Trophoblast cell (in vitro differentiated cells and primary cell): ENCODE results near the gene ALS2CL.

Source experiments
- DNase-seq, 2 donors: peaks; one replicate each; pipeline ENCODE4 v3.0.0-alpha.2; 2016
- H2AFZ ChIP-seq: 2 replicates; pipeline ENCODE4 v1.6.1; 2013; ENCODE audit warnings: low read length, moderate library complexity, mild to moderate bottlenecking; ENCODE audit not compliant: insufficient read depth, poor library complexity
- H2AK5ac ChIP-seq: 2 replicates; pipeline ENCODE4 v1.6.1; 2013; ENCODE audit warnings: mild to moderate bottlenecking, low read length
- H2BK120ac ChIP-seq: 2 replicates; pipeline ENCODE4 v1.6.1; 2013; ENCODE audit warnings: low read length, mild to moderate bottlenecking, moderate library complexity; ENCODE audit not compliant: insufficient read depth, poor library complexity
- H2BK12ac ChIP-seq: 2 replicates; pipeline ENCODE4 v1.6.1; 2013; ENCODE audit warnings: mild to moderate bottlenecking, low read length, moderate library complexity
- H2BK5ac ChIP-seq: 2 replicates; pipeline ENCODE4 v1.6.1; 2013; ENCODE audit warnings: low read length, low read depth, moderate library complexity, mild to moderate bottlenecking; ENCODE audit not compliant: poor library complexity
- H3K14ac ChIP-seq: 2 replicates; pipeline ENCODE4 v1.6.1; 2013; ENCODE audit warnings: mild to moderate bottlenecking, low read length
- H3K18ac ChIP-seq: 2 replicates; pipeline ENCODE4 v1.6.1; 2013; ENCODE audit warnings: mild to moderate bottlenecking, low read length
- H3K23ac ChIP-seq: 2 replicates; pipeline ENCODE4 v1.6.1; 2013; ENCODE audit warnings: low read length
- H3K27ac ChIP-seq: 2 replicates; pipeline ENCODE4 v1.5.1; 2013; ENCODE audit warnings: low read depth, mild to moderate bottlenecking, inconsistent platforms, low read length, moderate library complexity
- H3K27me3 ChIP-seq: 2 replicates; pipeline ENCODE4 v1.6.1; 2013; ENCODE audit warnings: inconsistent platforms, mild to moderate bottlenecking, low read length, moderate library complexity; ENCODE audit not compliant: insufficient read depth
- H3K36me3 ChIP-seq, 2 experiments: 1 replicate in 1 of 2; 2 replicates in 1 of 2; pipeline ENCODE4 v1.6.1; 2013; ENCODE audit warnings: low read length in 2 of 2, mild to moderate bottlenecking in 2 of 2, moderate library complexity in 1 of 2; ENCODE audit not compliant: insufficient read depth in 2 of 2, control insufficient read depth in 1 of 2
- H3K4ac ChIP-seq: 2 replicates; pipeline ENCODE4 v1.6.1; 2013; ENCODE audit warnings: low read depth, mild to moderate bottlenecking, low read length, moderate library complexity
- H3K4me1 ChIP-seq, 2 experiments: 1 replicate in 1 of 2; 2 replicates in 1 of 2; pipeline ENCODE4 v1.6.1; 2013; ENCODE audit warnings: low read length in 2 of 2, mild to moderate bottlenecking in 2 of 2, moderate library complexity in 1 of 2; ENCODE audit not compliant: insufficient read depth in 2 of 2, control insufficient read depth in 1 of 2
- H3K4me2 ChIP-seq: 2 replicates; pipeline ENCODE4 v1.6.1; 2013; ENCODE audit warnings: inconsistent platforms, mild to moderate bottlenecking, low read length, moderate library complexity
- H3K4me3 ChIP-seq: 2 replicates; pipeline ENCODE4 v1.5.1; 2013; ENCODE audit warnings: mild to moderate bottlenecking, low read depth, low read length, inconsistent platforms
- H3K79me1 ChIP-seq: one replicate; pipeline ENCODE4 v1.6.1; 2013; ENCODE audit warnings: low read length
- H3K79me2 ChIP-seq: 2 replicates; pipeline ENCODE4 v1.6.1; 2013; ENCODE audit warnings: low read length, mild to moderate bottlenecking; ENCODE audit not compliant: control insufficient read depth, insufficient read depth, poor library complexity
- H3K9ac ChIP-seq: 2 replicates; pipeline ENCODE4 v1.6.1; 2013; ENCODE audit warnings: mild to moderate bottlenecking, low read length
- H3K9me3 ChIP-seq: 2 replicates; pipeline ENCODE4 v1.6.1; 2013; ENCODE audit warnings: low read depth, mild to moderate bottlenecking, control low read depth, inconsistent platforms, low read length; ENCODE audit not compliant: insufficient read depth
- H4K12ac ChIP-seq: 2 replicates; pipeline ENCODE4 v1.6.1; 2013; ENCODE audit warnings: low read depth, mild to moderate bottlenecking, low read length, moderate library complexity
- H4K8ac ChIP-seq: 2 replicates; pipeline ENCODE4 v1.6.1; 2013; ENCODE audit warnings: low read depth, mild to moderate bottlenecking, low read length, moderate library complexity
- H4K91ac ChIP-seq: one replicate; pipeline ENCODE4 v1.6.1; 2013; ENCODE audit warnings: low read depth, mild to moderate bottlenecking, low read length, moderate library complexity
- WGBS: extraction: QIAGEN DNeasy Blood & Tissue Kit; methylation state at CpG from one replicate; pipeline ENCODE4 v1.1.7; 2013; ENCODE audit warnings: missing lambda C conversion rate; ENCODE audit not compliant: insufficient read length, insufficient coverage; ENCODE audit errors: extremely low coverage; 5-methylcytosine and 5-hydroxymethylcytosine counted together

Gene ALS2CL

DNA sequence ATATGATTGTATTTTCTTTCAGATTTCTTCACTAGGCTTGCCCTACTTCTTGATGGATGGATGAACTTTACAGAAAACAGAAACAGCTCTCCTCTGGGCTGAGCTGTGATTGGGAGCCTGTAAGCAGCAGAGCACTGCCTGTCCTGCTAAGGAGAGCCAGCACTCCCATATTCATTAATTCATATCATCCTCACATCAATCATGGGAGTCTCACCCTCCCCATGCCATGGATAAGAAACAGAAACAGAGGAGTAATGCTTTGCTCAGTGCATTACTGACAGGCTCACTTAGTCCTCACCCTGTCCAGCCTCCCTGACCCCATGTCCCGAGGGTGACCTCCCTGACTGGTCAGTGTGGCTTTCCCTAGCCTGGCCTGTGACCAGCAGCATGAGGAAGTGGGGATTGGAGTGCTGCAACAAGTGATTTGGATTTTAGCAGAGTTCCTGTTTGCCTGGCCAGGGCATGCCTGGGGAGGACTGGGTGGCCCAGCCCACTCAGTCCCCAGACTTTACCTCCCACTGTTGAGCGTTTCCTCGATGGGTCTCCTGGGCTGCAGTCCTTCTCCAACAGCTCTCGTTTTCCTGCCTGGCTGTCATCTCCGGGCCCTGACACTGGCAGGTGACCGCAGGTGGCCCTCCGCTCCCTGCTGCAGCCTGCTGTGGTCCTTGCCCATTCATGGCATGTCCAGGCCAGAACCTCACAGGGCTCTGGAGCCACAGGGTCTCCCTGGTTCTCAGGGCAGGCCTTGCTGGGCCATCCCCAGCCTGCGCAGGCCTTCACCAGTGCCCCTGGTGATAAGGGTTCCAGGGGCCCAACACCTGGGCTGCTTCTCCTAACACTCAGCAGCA lies 6.4 kb upstream of the ALS2CL start:
- Histone ChIP-seq H3K4me3 (no peak overlapping the region), H3K9me3 (no peaks in the 10 kb centered on the region), H3K36me3 (no peaks in the 10 kb centered on the region), H3K18ac (no peak overlapping the region), H3K14ac (no peak overlapping the region), H3K4me2 (no peak overlapping the region), H3K27ac (no peak overlapping the region), H4K12ac (no peak overlapping the region), H3K9ac (no peak overlapping the region), H3K27me3 (no peaks in the 10 kb centered on the region), H3K23ac (no peak overlapping the region), H2BK12ac (no peak overlapping the region), H2BK5ac (no peak overlapping the region), H2BK120ac (no peak overlapping the region), H3K4ac (no peak overlapping the region), H2AFZ (no peak overlapping the region), H4K8ac (no peak overlapping the region), H2AK5ac (no peak overlapping the region), H3K79me2 (no peaks in the 10 kb centered on the region), H3K4me1 (peaks cover 0 to 8% of the 10 kb centered on the region in 2 experiments), H4K91ac (no peak overlapping the region), H3K79me1 (no peaks in the 10 kb centered on the region)
- no CpG with 5 or more reads among the region's 8 CpGs for WGBS
- peak; percentile 26 to 27 for DNase-seq

DNA sequence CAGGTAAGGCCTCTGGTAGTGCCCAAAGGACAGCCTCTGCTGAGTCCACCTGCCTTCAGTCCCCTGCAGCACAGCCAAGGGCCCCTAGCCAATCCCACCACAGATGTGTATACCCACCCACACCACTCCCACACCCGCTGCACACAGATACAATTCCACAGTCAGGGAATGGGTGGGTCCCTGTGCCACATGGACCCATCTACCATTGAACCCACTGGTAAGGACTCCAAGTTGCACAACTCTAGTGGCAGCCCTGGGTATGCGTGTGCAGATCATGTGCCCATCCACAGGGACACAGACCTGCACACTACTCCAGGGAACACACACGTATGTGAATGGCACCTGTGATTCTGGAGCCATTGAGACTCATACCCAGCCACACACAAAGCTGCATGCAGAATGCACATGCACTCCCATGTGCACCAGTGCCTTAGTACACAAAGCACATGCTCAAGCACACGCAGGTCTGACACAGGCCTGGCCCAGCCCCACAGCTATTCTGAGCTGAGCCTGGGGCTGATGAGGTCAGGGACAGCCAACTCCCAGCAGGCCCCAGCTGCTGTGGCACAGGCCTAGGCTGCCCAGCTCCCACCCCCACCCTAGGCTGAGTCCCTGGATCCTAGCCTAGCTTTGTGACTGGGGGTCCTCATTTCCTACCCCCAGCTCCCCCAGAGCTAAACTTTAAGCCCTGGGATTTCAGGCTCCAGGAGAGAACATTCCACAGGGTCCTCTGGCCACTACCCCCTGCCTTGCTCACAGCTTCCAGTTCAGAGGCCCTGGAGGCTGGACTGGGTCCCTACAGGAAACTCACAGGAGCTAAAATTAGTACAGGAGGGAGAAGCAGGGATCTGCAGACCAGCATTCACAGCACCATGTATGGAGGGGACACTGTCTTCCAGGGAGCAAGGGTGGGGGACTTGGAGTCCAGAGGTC lies 2.7 kb upstream of the ALS2CL start:
- no peak for DNase-seq
- peaks cover 12 to 23% of the 10 kb centered on the region in 2 experiments for H3K4me1 ChIP-seq
- H3K4me2 ChIP-seq, result no peak overlapping the region
- H2BK120ac ChIP-seq, result no peak overlapping the region
- no peak overlapping the region for H2BK12ac ChIP-seq
- no peak overlapping the region for H3K14ac ChIP-seq
- H4K12ac ChIP-seq, result no peak overlapping the region
- H3K79me1 ChIP-seq, result peaks cover 11% of the 10 kb centered on the region
- no peak overlapping the region for H4K8ac ChIP-seq
- H3K18ac ChIP-seq, result no peak overlapping the region
- peaks cover 2% of the 10 kb centered on the region for H3K9me3 ChIP-seq
- H3K23ac ChIP-seq, result no peak overlapping the region
- no peaks in the 10 kb centered on the region for H3K27me3 ChIP-seq
- H3K27ac ChIP-seq, result no peak overlapping the region
- no peak overlapping the region for H2AK5ac ChIP-seq
- H3K79me2 ChIP-seq, result peaks cover 5% of the 10 kb centered on the region
- no peak overlapping the region for H3K9ac ChIP-seq
- WGBS, result no CpG with 5 or more reads among the region's 4 CpGs
- no peak overlapping the region for H2AFZ ChIP-seq
- no peak overlapping the region for H2BK5ac ChIP-seq
- H3K36me3 ChIP-seq, result no peaks in the 10 kb centered on the region
- H3K4ac ChIP-seq, result no peak overlapping the region
- no peak overlapping the region for H3K4me3 ChIP-seq
- H4K91ac ChIP-seq, result no peak overlapping the region

DNA sequence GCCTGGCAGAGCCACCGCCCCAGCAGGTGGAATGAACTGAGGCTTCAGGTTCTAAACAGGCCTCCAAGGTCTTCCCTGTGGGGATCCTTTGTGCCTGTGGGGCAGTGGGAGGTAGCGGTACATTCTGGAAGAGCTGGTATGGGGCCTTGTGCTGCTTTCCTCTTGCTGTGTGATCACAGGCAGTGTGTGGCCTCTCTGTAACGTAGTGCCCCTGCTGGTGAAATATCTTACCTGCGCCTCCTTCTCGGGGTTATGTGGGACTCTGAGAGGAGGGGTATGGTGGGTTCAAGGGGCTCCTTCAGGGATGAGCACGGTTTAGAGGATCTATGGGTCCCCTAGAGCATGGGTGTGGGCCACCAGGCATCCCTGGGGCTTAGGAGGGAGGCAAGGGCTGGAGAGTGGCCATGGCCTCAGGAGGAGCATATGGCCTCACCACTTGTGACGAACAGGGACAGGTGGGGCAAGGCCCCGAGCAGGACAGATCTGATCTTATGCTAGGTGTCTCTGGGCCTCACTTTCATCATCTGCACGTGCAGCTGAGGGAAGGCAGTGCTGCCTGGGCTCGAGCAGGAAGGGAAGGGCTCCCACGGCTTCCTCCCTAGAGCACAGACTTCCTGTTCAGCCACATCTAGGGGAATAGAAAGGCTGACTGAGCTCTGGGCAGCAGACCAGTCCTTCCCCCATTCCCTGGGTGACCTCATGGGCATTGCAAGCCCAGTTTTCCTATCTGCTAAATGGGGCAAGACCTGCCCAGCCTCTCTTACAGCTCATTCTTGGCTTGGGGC lies 1.9 kb upstream of the ALS2CL start:
- no peaks in the 10 kb centered on the region for H3K36me3 ChIP-seq
- H4K8ac ChIP-seq, result no peak overlapping the region
- no peak overlapping the region for H3K4me3 ChIP-seq
- no peak overlapping the region for H4K12ac ChIP-seq
- H2BK5ac ChIP-seq, result no peak overlapping the region
- no peak overlapping the region for H3K27ac ChIP-seq
- H2BK120ac ChIP-seq, result no peak overlapping the region
- no peak overlapping the region for H3K4ac ChIP-seq
- H3K23ac ChIP-seq, result no peak overlapping the region
- H4K91ac ChIP-seq, result no peak overlapping the region
- no peak overlapping the region for H2BK12ac ChIP-seq
- no peak overlapping the region for H2AK5ac ChIP-seq
- H3K4me1 ChIP-seq, result peaks cover 12 to 23% of the 10 kb centered on the region in 2 experiments
- no peak overlapping the region for H3K14ac ChIP-seq
- peaks cover 2% of the 10 kb centered on the region for H3K9me3 ChIP-seq
- WGBS, result no CpG with 5 or more reads among the region's 11 CpGs
- H3K79me1 ChIP-seq, result peaks cover 11% of the 10 kb centered on the region
- peaks cover 5% of the 10 kb centered on the region for H3K79me2 ChIP-seq
- DNase-seq, result peak; percentile 26 to 41
- H3K27me3 ChIP-seq, result no peaks in the 10 kb centered on the region
- H3K18ac ChIP-seq, result no peak overlapping the region
- peak overlapping the region; percentile 20 for H2AFZ ChIP-seq
- H3K4me2 ChIP-seq, result no peak overlapping the region
- H3K9ac ChIP-seq, result no peak overlapping the region

DNA sequence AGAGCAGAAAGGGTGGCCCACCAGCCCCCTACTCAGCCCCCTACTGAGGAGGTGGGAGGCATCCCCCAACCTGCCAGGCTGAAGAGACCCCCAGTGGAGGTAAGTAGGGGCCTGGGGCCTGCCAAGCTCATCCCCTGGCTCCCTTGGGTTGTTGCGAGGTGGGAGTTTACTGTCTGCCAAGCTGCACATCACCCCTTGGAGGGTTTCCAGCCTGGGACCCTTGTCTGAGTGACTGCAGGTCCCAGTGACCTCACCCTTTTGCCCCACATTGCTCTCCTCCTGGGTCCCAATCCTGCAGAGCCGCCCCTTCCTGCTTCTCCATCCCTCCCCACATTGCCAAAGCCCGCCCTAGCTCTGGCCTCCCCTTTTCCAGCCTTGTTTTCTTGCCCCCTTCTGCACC lies 1.0 kb upstream of the ALS2CL start:
- no peak overlapping the region for H4K8ac ChIP-seq
- H3K79me2 ChIP-seq, result peaks cover 5% of the 10 kb centered on the region
- H2AK5ac ChIP-seq, result no peak overlapping the region
- H3K27me3 ChIP-seq, result no peaks in the 10 kb centered on the region
- no peak overlapping the region for H2BK5ac ChIP-seq
- H3K9me3 ChIP-seq, result peaks cover 2% of the 10 kb centered on the region
- no peak overlapping the region for H3K18ac ChIP-seq
- no peak overlapping the region for H3K4ac ChIP-seq
- no peaks in the 10 kb centered on the region for H3K36me3 ChIP-seq
- H3K4me3 ChIP-seq, result no peak overlapping the region
- H3K27ac ChIP-seq, result no peak overlapping the region
- DNase-seq, result no peak
- no peak overlapping the region for H3K4me2 ChIP-seq
- peaks cover 12 to 23% of the 10 kb centered on the region in 2 experiments for H3K4me1 ChIP-seq
- H4K91ac ChIP-seq, result no peak overlapping the region
- no peak overlapping the region for H2AFZ ChIP-seq
- H4K12ac ChIP-seq, result no peak overlapping the region
- H3K23ac ChIP-seq, result no peak overlapping the region
- no peak overlapping the region for H2BK12ac ChIP-seq
- no CpG with 5 or more reads among the region's 3 CpGs for WGBS
- H3K14ac ChIP-seq, result no peak overlapping the region
- no peak overlapping the region for H2BK120ac ChIP-seq
- H3K79me1 ChIP-seq, result peaks cover 11% of the 10 kb centered on the region
- no peak overlapping the region for H3K9ac ChIP-seq
